ENCODE results near the gene TTC28. TPM values are rescaled to one million over a fixed set of nuclear protein-coding genes. Genes with fewer than 3 reads are reported as not detected.

TTC28 gene
- total RNA-seq, 5 donors from 2014 or later (not counting 1 experiment from before 2014, with no cell fraction given) = 2.3 to 7.8 (median 3.0) TPM

DNA sequence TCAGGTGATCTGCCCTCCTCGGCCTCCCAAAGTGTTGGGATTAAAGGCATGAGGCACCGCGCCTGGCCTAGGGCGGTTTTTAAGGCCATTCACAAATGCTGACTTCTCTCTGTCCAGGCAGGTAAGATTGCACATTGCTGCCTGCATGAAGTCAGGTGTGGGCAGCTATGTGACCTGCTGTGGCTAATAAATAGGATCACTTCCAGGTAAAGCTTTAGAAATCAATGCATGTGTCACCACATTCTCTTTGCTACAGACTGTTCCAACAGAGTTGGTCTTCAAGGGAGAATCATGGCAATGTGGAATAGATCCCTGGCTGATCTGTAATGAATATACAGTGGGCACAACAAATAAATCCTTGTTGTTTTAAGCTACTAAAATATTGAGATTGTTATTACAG lies 500.2 kb downstream of the TTC28 start:
- no peaks in the 10 kb centered on the region for H3K4me1 ChIP-seq (ENCODE audit: control insufficient read depth in 1 of 2, extremely low read depth in 1 of 2, insufficient read depth in 2 of 2, low read length in 2 of 2)
- Mint-ChIP-seq H3K27me3 (no peaks in the 10 kb centered on the region), H3K9me3 (no peaks in the 10 kb centered on the region), H3K27ac (no peak overlapping the region), H3K4me3 (no peak overlapping the region), H3K36me3 (no peaks in the 10 kb centered on the region), H3K4me1 (no peaks in the 10 kb centered on the region)
- no peaks in the 10 kb centered on the region for H3K9me3 ChIP-seq
- CTCF ChIA-PET = no interaction called here
- 100% methylated on average over 4 of the region's 4 CpGs for WGBS (ENCODE audit: insufficient coverage)
- no peak overlapping the region for H3K27ac ChIP-seq (ENCODE audit: low read length)
- no peaks in the 10 kb centered on the region for H3K27me3 ChIP-seq (replicated peaks in 1 of 2; ENCODE audit: control insufficient read depth in 2 of 2, extremely low read depth in 1 of 2, insufficient read depth in 2 of 2, low read length in 1 of 2)
- POLR2A ChIA-PET = no interaction called here
- no peak for ATAC-seq (replicated peaks in 1 of 4)
- no peaks in the 10 kb centered on the region for H3K36me3 ChIP-seq (ENCODE audit: control insufficient read depth in 2 of 2, extremely low read depth in 1 of 2, insufficient read depth in 1 of 2, low read length in 1 of 2)
- DNase-seq = no peak
- no peak overlapping the region for H3K4me3 ChIP-seq (ENCODE audit: control insufficient read depth in 1 of 2, extremely low read depth in 1 of 2, low read length in 1 of 2)

DNA sequence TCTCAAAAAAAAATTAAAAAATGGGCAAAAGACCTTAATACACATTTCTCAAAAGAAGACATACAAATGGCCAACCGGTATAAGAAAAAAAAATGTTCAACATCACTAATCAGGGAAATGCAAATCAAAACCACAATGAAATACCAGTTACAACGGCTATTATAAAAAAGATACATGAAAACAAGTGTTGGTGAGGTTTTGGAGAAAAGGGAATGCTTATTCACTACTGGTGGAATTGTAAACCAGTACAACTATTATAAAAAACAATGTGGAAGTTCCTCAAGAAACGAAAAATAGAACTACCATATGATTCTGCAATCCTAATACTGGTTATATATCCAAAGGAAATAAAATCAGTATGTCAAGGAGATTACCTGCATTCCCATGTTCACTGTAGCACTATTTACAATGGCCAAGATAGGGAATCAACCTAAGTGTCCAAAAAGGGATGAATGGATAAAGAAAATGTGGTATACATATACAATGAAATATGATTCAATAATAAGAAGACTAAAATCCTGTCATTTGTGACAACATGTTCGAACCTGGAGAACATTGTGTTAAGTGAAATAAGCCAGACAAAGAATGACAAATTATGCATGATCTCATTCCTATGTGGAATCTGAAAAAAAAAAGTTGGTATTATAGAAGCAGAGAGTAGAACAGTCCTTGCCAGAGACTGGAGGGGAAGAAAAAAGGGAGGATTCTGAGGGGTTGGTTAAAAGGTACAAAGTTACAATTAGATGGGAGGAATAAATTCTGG lies 503.7 kb downstream of the TTC28 start:
- Histone ChIP-seq H3K27me3 (replicated peaks in 1 of 2; ENCODE audit: control insufficient read depth in 2 of 2, extremely low read depth in 1 of 2, insufficient read depth in 2 of 2, low read length in 1 of 2) (no peaks in the 10 kb centered on the region), H3K4me1 (ENCODE audit: control insufficient read depth in 1 of 2, extremely low read depth in 1 of 2, insufficient read depth in 2 of 2, low read length in 2 of 2) (no peaks in the 10 kb centered on the region), H3K4me3 (ENCODE audit: control insufficient read depth in 1 of 2, extremely low read depth in 1 of 2, low read length in 1 of 2) (no peak overlapping the region), H3K27ac (ENCODE audit: low read length) (no peak overlapping the region), H3K9me3 (no peaks in the 10 kb centered on the region), H3K36me3 (ENCODE audit: control insufficient read depth in 2 of 2, extremely low read depth in 1 of 2, insufficient read depth in 1 of 2, low read length in 1 of 2) (no peaks in the 10 kb centered on the region)
- DNase-seq = no peak
- ChIA-PET CTCF (no interaction called here), POLR2A (no interaction called here)
- H3K4me1 Mint-ChIP-seq = no peaks in the 10 kb centered on the region
- WGBS (ENCODE audit: insufficient coverage) = 100% methylated on average over 1 of the region's 4 CpGs
- no peak overlapping the region for H3K4me3 Mint-ChIP-seq
- H3K36me3 Mint-ChIP-seq = no peaks in the 10 kb centered on the region
- no peaks in the 10 kb centered on the region for H3K27me3 Mint-ChIP-seq
- no peaks in the 10 kb centered on the region for H3K9me3 Mint-ChIP-seq
- ATAC-seq (replicated peaks in 1 of 4) = no peak
- H3K27ac Mint-ChIP-seq = no peak overlapping the region

DNA sequence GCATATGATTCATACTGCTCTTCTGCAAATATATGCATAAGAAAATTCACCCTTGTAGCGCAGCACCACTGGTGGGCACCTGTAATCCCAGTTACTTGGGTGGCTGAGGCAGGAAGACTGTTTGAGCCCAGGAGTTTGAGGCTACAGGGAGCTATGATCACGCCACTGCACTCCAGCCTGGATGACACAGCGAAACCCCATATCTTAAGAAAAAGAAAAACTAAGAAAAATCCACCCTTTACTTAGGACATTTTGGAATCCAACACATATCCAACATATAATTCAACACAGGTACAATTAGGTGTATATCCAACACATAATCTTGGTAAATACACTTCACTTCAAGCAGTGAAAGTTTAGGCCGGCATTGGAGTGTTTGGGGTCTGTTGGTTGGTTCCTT lies 505.1 kb downstream of the TTC28 start:
- Mint-ChIP-seq H3K36me3 (no peaks in the 10 kb centered on the region), H3K9me3 (no peaks in the 10 kb centered on the region), H3K27ac (no peak overlapping the region), H3K4me1 (no peaks in the 10 kb centered on the region), H3K27me3 (no peaks in the 10 kb centered on the region), H3K4me3 (no peak overlapping the region)
- CTCF ChIA-PET = no interaction called here
- no peaks in the 10 kb centered on the region for H3K9me3 ChIP-seq
- POLR2A ChIA-PET = no interaction called here
- WGBS (ENCODE audit: insufficient coverage) = 83% methylated on average over 2 of the region's 4 CpGs
- no peak overlapping the region for H3K4me3 ChIP-seq (ENCODE audit: control insufficient read depth in 1 of 2, extremely low read depth in 1 of 2, low read length in 1 of 2)
- ATAC-seq (replicated peaks in 1 of 4) (no peak), DNase-seq (no peak)
- H3K27ac ChIP-seq (ENCODE audit: low read length) = no peak overlapping the region
- no peaks in the 10 kb centered on the region for H3K36me3 ChIP-seq (ENCODE audit: control insufficient read depth in 2 of 2, extremely low read depth in 1 of 2, insufficient read depth in 1 of 2, low read length in 1 of 2)
- H3K4me1 ChIP-seq (ENCODE audit: control insufficient read depth in 1 of 2, extremely low read depth in 1 of 2, insufficient read depth in 2 of 2, low read length in 2 of 2) = no peaks in the 10 kb centered on the region
- no peaks in the 10 kb centered on the region for H3K27me3 ChIP-seq (replicated peaks in 1 of 2; ENCODE audit: control insufficient read depth in 2 of 2, extremely low read depth in 1 of 2, insufficient read depth in 2 of 2, low read length in 1 of 2)

DNA sequence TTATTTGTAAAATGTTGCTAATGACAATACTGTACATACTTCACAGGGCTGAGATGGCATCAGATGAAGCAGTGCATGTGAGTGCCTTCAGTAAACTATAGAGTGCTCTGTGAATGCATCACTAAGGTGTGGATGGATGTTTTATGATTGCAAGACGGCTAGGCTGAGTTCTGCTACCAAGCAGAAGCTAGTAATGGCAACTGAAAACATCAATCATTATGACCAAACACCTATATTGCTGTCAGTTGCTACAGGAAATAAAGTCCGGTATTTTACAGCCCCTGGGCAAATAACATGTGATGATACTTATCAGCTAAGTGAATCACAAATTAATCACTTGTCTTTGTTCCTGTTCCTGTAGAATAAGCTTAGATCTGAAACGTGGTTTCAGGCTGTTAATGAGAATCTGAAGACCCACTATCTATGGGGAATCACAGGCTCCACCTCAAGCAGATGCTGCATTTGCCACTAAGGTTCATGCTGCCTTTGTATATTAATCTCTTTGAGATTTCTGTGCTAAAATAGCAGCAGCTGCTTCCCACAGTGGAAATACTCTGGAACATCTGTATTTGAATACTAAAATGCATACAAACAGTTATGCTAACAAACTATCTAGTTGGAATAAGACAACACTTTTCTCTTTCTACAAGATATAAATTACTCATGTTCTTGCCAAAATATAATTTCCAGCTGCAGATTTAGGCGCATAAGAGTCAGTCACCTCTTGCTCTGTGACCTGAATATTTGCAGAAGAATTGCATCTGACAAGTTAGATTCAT lies 506.6 kb downstream of the TTC28 start:
- POLR2A ChIA-PET = no interaction called here
- Mint-ChIP-seq H3K27me3 (no peaks in the 10 kb centered on the region), H3K4me1 (no peaks in the 10 kb centered on the region), H3K36me3 (no peaks in the 10 kb centered on the region), H3K9me3 (no peaks in the 10 kb centered on the region), H3K27ac (no peak overlapping the region), H3K4me3 (no peak overlapping the region)
- ATAC-seq (replicated peaks in 1 of 4) (no peak), DNase-seq (no peak)
- Histone ChIP-seq H3K4me3 (ENCODE audit: control insufficient read depth in 1 of 2, extremely low read depth in 1 of 2, low read length in 1 of 2) (no peak overlapping the region), H3K27me3 (replicated peaks in 1 of 2; ENCODE audit: control insufficient read depth in 2 of 2, extremely low read depth in 1 of 2, insufficient read depth in 2 of 2, low read length in 1 of 2) (no peaks in the 10 kb centered on the region), H3K4me1 (ENCODE audit: control insufficient read depth in 1 of 2, extremely low read depth in 1 of 2, insufficient read depth in 2 of 2, low read length in 2 of 2) (no peaks in the 10 kb centered on the region), H3K27ac (ENCODE audit: low read length) (no peak overlapping the region), H3K9me3 (no peaks in the 10 kb centered on the region), H3K36me3 (ENCODE audit: control insufficient read depth in 2 of 2, extremely low read depth in 1 of 2, insufficient read depth in 1 of 2, low read length in 1 of 2) (no peaks in the 10 kb centered on the region)
- WGBS (ENCODE audit: insufficient coverage) = 40% methylated on average over 1 of the region's 4 CpGs
- CTCF ChIA-PET = no interaction called here

DNA sequence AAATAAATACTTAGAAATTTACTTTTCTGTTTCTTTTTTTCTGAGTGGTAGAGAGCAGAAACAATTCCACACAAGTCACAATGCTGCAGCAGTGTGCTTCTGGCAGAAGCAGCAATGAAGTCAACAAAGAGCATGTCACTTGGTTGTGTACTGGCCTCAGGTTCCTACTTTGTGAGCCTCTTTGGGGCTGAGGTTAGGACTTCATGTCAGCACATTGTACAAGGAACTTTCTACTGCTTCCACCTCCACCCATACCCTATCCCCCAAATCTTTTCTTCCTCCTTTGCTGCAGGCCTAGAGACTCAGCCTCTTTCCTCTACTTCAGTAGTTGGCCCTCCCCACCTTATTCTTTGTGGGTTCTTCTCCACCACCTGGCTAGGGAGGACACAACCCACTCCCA lies 507.9 kb downstream of the TTC28 start:
- H3K4me3 Mint-ChIP-seq = no peak overlapping the region
- H3K4me1 ChIP-seq (ENCODE audit: control insufficient read depth in 1 of 2, extremely low read depth in 1 of 2, insufficient read depth in 2 of 2, low read length in 2 of 2) = no peaks in the 10 kb centered on the region
- ChIA-PET POLR2A (no interaction called here), CTCF (no interaction called here)
- ATAC-seq (replicated peaks in 1 of 4) (no peak), DNase-seq (no peak)
- no peak overlapping the region for H3K27ac ChIP-seq (ENCODE audit: low read length)
- no peaks in the 10 kb centered on the region for H3K27me3 Mint-ChIP-seq
- no peaks in the 10 kb centered on the region for H3K4me1 Mint-ChIP-seq
- no peaks in the 10 kb centered on the region for H3K9me3 ChIP-seq
- H3K36me3 ChIP-seq (ENCODE audit: control insufficient read depth in 2 of 2, extremely low read depth in 1 of 2, insufficient read depth in 1 of 2, low read length in 1 of 2) = no peaks in the 10 kb centered on the region
- no peak overlapping the region for H3K27ac Mint-ChIP-seq
- H3K4me3 ChIP-seq (ENCODE audit: control insufficient read depth in 1 of 2, extremely low read depth in 1 of 2, low read length in 1 of 2) = no peak overlapping the region
- H3K9me3 Mint-ChIP-seq = peaks cover 0 to 3% (median 0%) of the 10 kb centered on the region in 3 donors
- H3K27me3 ChIP-seq (replicated peaks in 1 of 2; ENCODE audit: control insufficient read depth in 2 of 2, extremely low read depth in 1 of 2, insufficient read depth in 2 of 2, low read length in 1 of 2) = no peaks in the 10 kb centered on the region
- no peaks in the 10 kb centered on the region for H3K36me3 Mint-ChIP-seq

DNA sequence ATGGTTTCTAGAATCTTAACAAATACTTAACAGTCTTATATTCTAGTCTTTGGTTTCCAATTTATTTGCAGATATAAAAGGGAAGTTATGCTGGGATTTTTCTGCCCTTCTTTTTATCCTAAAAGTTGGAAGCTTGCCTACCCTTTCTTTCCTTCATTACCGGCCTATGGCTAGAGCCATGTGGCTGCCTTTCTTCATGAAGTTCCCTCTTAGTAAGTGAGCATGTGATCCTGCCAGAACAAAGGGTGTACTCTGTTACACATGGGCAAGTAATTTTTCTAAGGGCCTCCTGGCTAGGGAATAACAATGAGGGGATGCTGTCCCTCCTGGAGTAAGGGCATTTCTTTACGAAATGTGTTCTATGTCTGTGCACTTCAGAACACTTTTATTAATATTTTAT lies 508.5 kb downstream of the TTC28 start:
- H3K9me3 ChIP-seq = no peaks in the 10 kb centered on the region
- no peak overlapping the region for H3K27ac Mint-ChIP-seq
- H3K4me3 Mint-ChIP-seq = no peak overlapping the region
- H3K4me3 ChIP-seq (ENCODE audit: control insufficient read depth in 1 of 2, extremely low read depth in 1 of 2, low read length in 1 of 2) = no peak overlapping the region
- ATAC-seq (replicated peaks in 1 of 4) (no peak), DNase-seq (no peak)
- ChIA-PET POLR2A (no interaction called here), CTCF (no interaction called here)
- H3K36me3 ChIP-seq (ENCODE audit: control insufficient read depth in 2 of 2, extremely low read depth in 1 of 2, insufficient read depth in 1 of 2, low read length in 1 of 2) = no peaks in the 10 kb centered on the region
- no peaks in the 10 kb centered on the region for H3K4me1 Mint-ChIP-seq
- no peaks in the 10 kb centered on the region for H3K4me1 ChIP-seq (ENCODE audit: control insufficient read depth in 1 of 2, extremely low read depth in 1 of 2, insufficient read depth in 2 of 2, low read length in 2 of 2)
- no peaks in the 10 kb centered on the region for H3K36me3 Mint-ChIP-seq
- no peak overlapping the region for H3K27ac ChIP-seq (ENCODE audit: low read length)
- WGBS (ENCODE audit: insufficient coverage) = no CpG with 5 or more reads among the region's 2 CpGs
- H3K27me3 ChIP-seq (replicated peaks in 1 of 2; ENCODE audit: control insufficient read depth in 2 of 2, extremely low read depth in 1 of 2, insufficient read depth in 2 of 2, low read length in 1 of 2) = no peaks in the 10 kb centered on the region
- H3K27me3 Mint-ChIP-seq = peaks cover 0 to 1% of the 10 kb centered on the region in 2 donors
- peaks cover 4 to 6% (median 6%) of the 10 kb centered on the region in 3 donors for H3K9me3 Mint-ChIP-seq

Measured in T-cell (primary cell).